CD14-positive monocyte (primary cell): ENCODE measurements around the gene RAC3. TPM values are rescaled to one million over a fixed set of nuclear protein-coding genes. Genes with fewer than 3 reads are reported as not detected.
A peak's percentile ranks its signal among the peaks of the same experiment; 100 is the strongest.

Source experiments
- DNase-seq, 3 donors: peaks; one replicate each; pipeline ENCODE4 v3.0.0-alpha.2; 2011 to 2022
- H2AFZ ChIP-seq: 2 replicates; pipeline ENCODE4 v1.6.0; 2012; ENCODE audit warnings: mild to moderate bottlenecking, low read depth, low read length, inconsistent platforms; ENCODE audit not compliant: insufficient read depth, poor library complexity, severe bottlenecking
- H3K27ac ChIP-seq, 2 donors: 1 replicate in 1 of 2; 2 replicates in 1 of 2; pipeline ENCODE4 v1.5.1; 2012 to 2013; ENCODE audit warnings: low read length in 2 of 2, control low read depth in 1 of 2, inconsistent platforms in 1 of 2, low read depth in 1 of 2, mild to moderate bottlenecking in 1 of 2
- H3K27me3 ChIP-seq, 2 donors: one replicate each; pipeline versions ENCODE4 v1.6.0 to v1.6.1; 2011 to 2013; ENCODE audit warnings: low read length in 2 of 2; ENCODE audit not compliant: control insufficient read depth in 2 of 2, insufficient read depth in 2 of 2
- H3K36me3 ChIP-seq, 2 donors: replicated peaks in 1 of 2; 1 replicate in 1 of 2; 2 replicates in 1 of 2; pipeline versions ENCODE4 v1.5.1 to v1.6.1; 2012 to 2013; ENCODE audit warnings: low read length in 2 of 2, control low read depth in 1 of 2, inconsistent platforms in 1 of 2, mild to moderate bottlenecking in 1 of 2; ENCODE audit not compliant: insufficient read depth in 2 of 2, control insufficient read depth in 1 of 2
- H3K4me1 ChIP-seq, 2 donors: 1 replicate in 1 of 2; 2 replicates in 1 of 2; pipeline versions ENCODE4 v1.5.1 to v1.6.1; 2012 to 2013; ENCODE audit warnings: low read length in 2 of 2, control low read depth in 1 of 2, inconsistent platforms in 1 of 2, mild to moderate bottlenecking in 1 of 2, moderate library complexity in 1 of 2; ENCODE audit not compliant: insufficient read depth in 2 of 2, control insufficient read depth in 1 of 2
- H3K4me2 ChIP-seq: replicated peaks from 2 replicates; pipeline ENCODE3; 2012; ENCODE audit warnings: low read length, moderate library complexity, mild to moderate bottlenecking; ENCODE audit not compliant: poor library complexity, severe bottlenecking; ENCODE audit errors: extremely low read depth
- H3K4me3 ChIP-seq, 3 experiments: fragments of 200-600 bp in 1 of 3; sonication (generic) in 1 of 3; replicated peaks in 1 of 3; 1 replicate in 2 of 3; 2 replicates in 1 of 3; pipeline ENCODE4 v1.5.1; 2011 to 2013; ENCODE audit warnings: low read length in 3 of 3, mild to moderate bottlenecking in 3 of 3, control low read depth in 2 of 3, low read depth in 2 of 3, inconsistent platforms in 1 of 3, moderate library complexity in 1 of 3
- H3K79me2 ChIP-seq: 2 replicates; pipeline ENCODE4 v1.6.0; 2012; ENCODE audit warnings: mild to moderate bottlenecking, control low read depth, inconsistent platforms, low read length, moderate library complexity; ENCODE audit not compliant: insufficient read depth
- H3K9ac ChIP-seq: 2 replicates; pipeline ENCODE4 v1.6.0; 2017; ENCODE audit warnings: low read length, mild to moderate bottlenecking; ENCODE audit not compliant: insufficient read depth, poor library complexity, severe bottlenecking
- H3K9me3 ChIP-seq, 2 donors: replicated peaks in 1 of 2; 1 replicate in 1 of 2; 2 replicates in 1 of 2; pipeline versions ENCODE4 v1.5.1 to v1.6.1; 2012 to 2013; ENCODE audit warnings: low read length in 2 of 2, control low read depth in 1 of 2; ENCODE audit not compliant: control insufficient read depth in 1 of 2, insufficient read depth in 1 of 2
- H4K20me1 ChIP-seq: 2 replicates; pipeline ENCODE4 v1.6.0; 2012; ENCODE audit warnings: mild to moderate bottlenecking, low read length, control low read depth, moderate library complexity; ENCODE audit not compliant: insufficient read depth
- H3K27ac Mint-ChIP-seq, 7 donors: one replicate each; pipeline ENCODE4 v1.8.0; 2020; ENCODE audit warnings: mild to moderate bottlenecking in 7 of 7, mixed read lengths in 7 of 7, moderate library complexity in 6 of 7, inconsistent platforms in 2 of 7
- H3K27me3 Mint-ChIP-seq, 3 donors: one replicate each; pipeline ENCODE4 v1.8.0; 2021 to 2022; ENCODE audit warnings: low read depth in 3 of 3, mild to moderate bottlenecking in 3 of 3, mixed read lengths in 3 of 3, moderate library complexity in 3 of 3, inconsistent platforms in 1 of 3
- H3K36me3 Mint-ChIP-seq, 2 donors: one replicate each; pipeline ENCODE4 v1.8.0; 2020; ENCODE audit warnings: mixed read lengths in 2 of 2, inconsistent platforms in 1 of 2, mild to moderate bottlenecking in 1 of 2
- H3K4me1 Mint-ChIP-seq: one replicate; pipeline ENCODE4 v1.8.0; 2020; ENCODE audit warnings: mild to moderate bottlenecking, mixed read lengths
- H3K4me3 Mint-ChIP-seq, 2 donors: one replicate each; pipeline ENCODE4 v1.8.0; 2020; ENCODE audit warnings: mild to moderate bottlenecking in 2 of 2, mixed read lengths in 2 of 2, moderate library complexity in 1 of 2
- H3K9me3 Mint-ChIP-seq, 7 donors: one replicate each; pipeline ENCODE4 v1.8.0; 2020 to 2022; ENCODE audit warnings: mixed read lengths in 7 of 7, mild to moderate bottlenecking in 6 of 7, moderate library complexity in 6 of 7, inconsistent platforms in 2 of 7
- WGBS: methylation state at CpG from one replicate; pipeline ENCODE4 v1.1.5; 2013; ENCODE audit warnings: missing lambda C conversion rate; ENCODE audit not compliant: insufficient coverage; 5-methylcytosine and 5-hydroxymethylcytosine counted together
- intact Hi-C, 2 donors: fragments of 100-400 bp; cut with micrococcal nuclease; formaldehyde crosslinking; loops; one replicate each; pipeline versions ENCODE4 v1.15.0 to v1.15.1; 2023
- polyA plus RNA-seq, 3 donors: library from polyadenylated mRNA; depleted of rRNA in 1 of 3; unstranded in 2 of 3; stranded (reverse) in 1 of 3; fragments of 300-500 nt in 2 of 3; fragments of >200 nt in 1 of 3; fragmentation: Illumina TruSeq in 2 of 3; gene quantifications; 1 replicate in 2 of 3; 2 replicates in 1 of 3; pipeline ENCODE4 v1.2.3, GENCODE V29; 2012 to 2021
- TF ChIP-seq, protein P1 (sequence below): fragments of 200-600 bp; IDR thresholded peaks from one replicate; pipeline ENCODE4 v1.8.0; 2022; ENCODE audit warnings: antibody characterized with exemption, mild to moderate bottlenecking

RAC3 gene
- polyA plus RNA-seq, 3 donors, result 1.8 TPM; not detected in 2

DNA sequence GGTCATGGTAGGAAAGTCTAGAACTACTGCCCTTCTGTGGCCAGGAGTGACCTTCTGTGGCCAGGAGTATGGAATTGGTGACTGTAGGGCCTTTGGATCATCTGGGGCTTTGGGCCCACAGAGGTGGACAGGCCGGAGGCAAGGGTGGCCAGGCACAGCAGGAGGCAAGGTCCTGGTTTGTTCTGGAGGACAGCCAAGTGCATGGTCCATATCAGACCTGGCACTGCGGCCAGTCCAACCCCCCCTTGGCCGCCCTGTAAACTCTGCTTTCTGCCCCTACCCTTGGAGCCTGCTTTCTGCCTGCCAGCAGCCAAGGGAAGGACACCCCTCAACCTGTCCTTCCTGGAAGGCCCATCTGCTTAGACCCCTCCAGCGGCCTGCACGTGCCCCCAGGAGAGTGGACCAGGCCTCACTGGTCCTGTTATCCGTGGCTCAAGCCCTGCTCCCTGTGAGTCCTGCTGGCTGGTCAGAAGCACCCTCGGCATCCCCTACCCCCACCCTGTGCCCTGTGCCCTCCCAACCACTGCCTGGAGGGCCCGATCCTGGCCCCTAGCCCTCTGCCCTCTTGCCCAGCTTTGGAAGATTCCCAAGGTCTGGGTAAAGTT, 8.3 kb downstream of the RAC3 start:
- WGBS, result 100% methylated on average over 8 of the region's 8 CpGs
- no peak overlapping the region for H3K4me3 Mint-ChIP-seq

DNA sequence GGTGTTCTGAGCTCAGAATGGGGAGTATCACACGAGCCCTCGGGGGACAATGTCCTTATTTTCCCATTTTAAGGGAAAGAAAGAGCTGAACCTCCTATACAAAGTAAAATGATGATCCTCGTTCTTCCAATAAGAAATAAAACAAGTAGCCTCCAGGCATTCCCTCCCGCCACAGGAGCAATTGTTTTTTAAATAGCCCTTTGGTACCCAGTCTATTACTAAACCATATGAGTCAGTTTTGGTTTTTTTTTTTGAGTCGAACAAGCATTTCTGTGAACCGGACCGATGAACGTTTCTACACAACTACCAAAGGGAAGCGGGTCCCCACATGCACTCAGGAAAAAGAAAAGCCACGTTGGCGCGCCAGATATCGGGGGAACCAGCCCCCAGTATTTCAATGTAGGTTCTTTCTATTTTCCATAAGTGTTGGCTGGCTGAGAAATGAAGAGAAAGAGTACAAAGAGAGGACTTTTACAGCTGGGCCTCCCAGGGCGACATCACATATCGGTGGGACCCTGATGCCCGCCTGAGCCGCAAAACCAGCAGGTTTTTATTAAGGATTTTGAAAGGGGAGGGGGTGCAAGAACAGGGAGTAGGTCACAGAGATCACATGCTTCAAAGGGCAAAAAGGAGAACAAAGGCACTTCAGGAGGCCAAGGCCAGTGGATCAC, 9.8 kb downstream of the RAC3 start:
- intact Hi-C loops, result no loop called here
- 97% methylated on average over 4 of the region's 17 CpGs for WGBS
- peaks cover 22 to 28% of the 10 kb centered on the region in 2 donors for H3K4me1 ChIP-seq
- no peaks in the 10 kb centered on the region for H3K27me3 ChIP-seq
- H3K27ac ChIP-seq, result no peak overlapping the region
- peaks cover 1% of the 10 kb centered on the region for H3K79me2 ChIP-seq
- H3K4me3 ChIP-seq, result no peak overlapping the region
- H3K4me3 Mint-ChIP-seq, result no peak overlapping the region
- H3K27ac Mint-ChIP-seq, result peak overlapping the region in 1 of 7 donors; percentile 18
- H2AFZ ChIP-seq, result no peak overlapping the region
- H3K9me3 ChIP-seq, result no peaks in the 10 kb centered on the region
- no peaks in the 10 kb centered on the region for H3K36me3 ChIP-seq
- DNase-seq, result no peak
- H3K4me1 Mint-ChIP-seq, result peaks cover 26% of the 10 kb centered on the region
- H3K9me3 Mint-ChIP-seq, result peaks cover 0 to 2% (median 0%) of the 10 kb centered on the region in 7 donors
- no peak overlapping the region for H3K4me2 ChIP-seq
- no peaks in the 10 kb centered on the region for H3K36me3 Mint-ChIP-seq
- H3K9ac ChIP-seq, result no peak overlapping the region
- peaks cover 1 to 6% (median 4%) of the 10 kb centered on the region in 3 donors for H3K27me3 Mint-ChIP-seq
- peaks cover 8% of the 10 kb centered on the region for H4K20me1 ChIP-seq
- TF ChIP-seq, protein P1, sequence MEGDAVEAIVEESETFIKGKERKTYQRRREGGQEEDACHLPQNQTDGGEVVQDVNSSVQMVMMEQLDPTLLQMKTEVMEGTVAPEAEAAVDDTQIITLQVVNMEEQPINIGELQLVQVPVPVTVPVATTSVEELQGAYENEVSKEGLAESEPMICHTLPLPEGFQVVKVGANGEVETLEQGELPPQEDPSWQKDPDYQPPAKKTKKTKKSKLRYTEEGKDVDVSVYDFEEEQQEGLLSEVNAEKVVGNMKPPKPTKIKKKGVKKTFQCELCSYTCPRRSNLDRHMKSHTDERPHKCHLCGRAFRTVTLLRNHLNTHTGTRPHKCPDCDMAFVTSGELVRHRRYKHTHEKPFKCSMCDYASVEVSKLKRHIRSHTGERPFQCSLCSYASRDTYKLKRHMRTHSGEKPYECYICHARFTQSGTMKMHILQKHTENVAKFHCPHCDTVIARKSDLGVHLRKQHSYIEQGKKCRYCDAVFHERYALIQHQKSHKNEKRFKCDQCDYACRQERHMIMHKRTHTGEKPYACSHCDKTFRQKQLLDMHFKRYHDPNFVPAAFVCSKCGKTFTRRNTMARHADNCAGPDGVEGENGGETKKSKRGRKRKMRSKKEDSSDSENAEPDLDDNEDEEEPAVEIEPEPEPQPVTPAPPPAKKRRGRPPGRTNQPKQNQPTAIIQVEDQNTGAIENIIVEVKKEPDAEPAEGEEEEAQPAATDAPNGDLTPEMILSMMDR, result no peak

More for the DNA sequence above, 8.3 kb downstream of the RAC3 start:
- Histone ChIP-seq H2AFZ (no peak overlapping the region), H3K9ac (no peak overlapping the region), H3K4me1 (peaks cover 26 to 36% of the 10 kb centered on the region in 2 donors), H4K20me1 (peaks cover 11% of the 10 kb centered on the region), H3K36me3 (peaks cover 0 to 7% of the 10 kb centered on the region in 2 donors), H3K9me3 (no peaks in the 10 kb centered on the region), H3K27ac (no peak overlapping the region), H3K27me3 (no peaks in the 10 kb centered on the region), H3K4me2 (no peak overlapping the region), H3K4me3 (no peak overlapping the region), H3K79me2 (peaks cover 3% of the 10 kb centered on the region)
- peaks cover 1 to 6% (median 4%) of the 10 kb centered on the region in 3 donors for H3K27me3 Mint-ChIP-seq
- H3K36me3 Mint-ChIP-seq, result peaks cover 10% of the 10 kb centered on the region in 2 donors
- H3K4me1 Mint-ChIP-seq, result peaks cover 33% of the 10 kb centered on the region
- DNase-seq, result no peak
- TF ChIP-seq, protein P1, result no peak
- peaks cover 0 to 2% (median 0%) of the 10 kb centered on the region in 7 donors for H3K9me3 Mint-ChIP-seq
- H3K27ac Mint-ChIP-seq, result peak overlapping the region in 2 of 7 donors; percentile 41 to 65
- intact Hi-C loops, result loop anchor here (5.0 to 10.0 kb wide), 4 partner anchors 55 to 415 kb away; partner anchors contain the start of genes CYBC1 (in 1 of the 2), FASN (in 1 of the 2), NARF (in 1 of the 2) and SLC25A10 (in 1 of the 2)
